HG03066 (cell line): ENCODE data around the gene MAPRE3.
A peak's percentile ranks its signal among the peaks of the same experiment; 100 is the strongest.

Source experiments
- ATAC-seq: cut with Tn5 transposase; IDR thresholded peaks from one replicate; pipeline ENCODE4 v1.9.1; 2021; ENCODE audit warnings: low read depth; ENCODE audit not compliant: unreplicated experiment

Gene MAPRE3

GRCh38 chr2:27008678-27009077 is 38.2 kb downstream of the MAPRE3 start:
- no peak for ATAC-seq

GRCh38 chr2:27009083-27009482 is 38.6 kb downstream of the MAPRE3 start:
- ATAC-seq, result no peak

- no peak for ATAC-seq
These were observed 39.3 kb downstream of the MAPRE3 start for GRCh38 chr2:27009716-27010115.

GRCh38 chr2:27010139-27010538 is 39.7 kb downstream of the MAPRE3 start:
- no peak for ATAC-seq

GRCh38 chr2:27013738-27014137 is 43.3 kb downstream of the MAPRE3 start:
- no peak for ATAC-seq

GRCh38 chr2:27014771-27015433 is 44.5 kb downstream of the MAPRE3 start:
- no peak for ATAC-seq

GRCh38 chr2:27016801-27017325 is 46.4 kb downstream of the MAPRE3 start:
- no peak for ATAC-seq

GRCh38 chr2:27018142-27018541 is 47.7 kb downstream of the MAPRE3 start:
- ATAC-seq, result no peak

- no peak for ATAC-seq
These were observed 49.0 kb downstream of the MAPRE3 start for GRCh38 chr2:27019459-27019858.

- ATAC-seq, result no peak
These were observed 49.8 kb downstream of the MAPRE3 start for GRCh38 chr2:27019931-27020855.

- ATAC-seq, result no peak
These were observed 51.0 kb downstream of the MAPRE3 start for GRCh38 chr2:27021253-27022049.

GRCh38 chr2:27023740-27024139 is 53.3 kb downstream of the MAPRE3 start:
- ATAC-seq, result no peak

GRCh38 chr2:27024188-27024587 is 53.8 kb downstream of the MAPRE3 start:
- ATAC-seq, result no peak

- ATAC-seq, result no peak
These were observed 54.4 kb downstream of the MAPRE3 start for GRCh38 chr2:27024812-27025211.

GRCh38 chr2:27025281-27025800 is 54.9 kb downstream of the MAPRE3 start:
- no peak for ATAC-seq

- no peak for ATAC-seq
These were observed 55.7 kb downstream of the MAPRE3 start for GRCh38 chr2:27025861-27026851.

- ATAC-seq, result no peak
These were observed 56.8 kb downstream of the MAPRE3 start for GRCh38 chr2:27027211-27027651.

- no peak for ATAC-seq
These were observed 58.6 kb downstream of the MAPRE3 start for GRCh38 chr2:27029051-27029450.

GRCh38 chr2:27032495-27033252 is 62.2 kb downstream of the MAPRE3 start, which contains the start of gene TMEM214:
Gene TMEM214 (plus strand): TSS chr2:27032965. CDS start chr2:27033016, 51 bp downstream.
- ATAC-seq, result peak; percentile 92
